ENCODE results near the gene EVC. TPM values are rescaled to one million over a fixed set of nuclear protein-coding genes. Genes with fewer than 3 reads are reported as not detected.

EVC gene
- total and polyA plus RNA-seq, 4 donors = 2.9 to 40.8 (median 13.6) TPM

DNA sequence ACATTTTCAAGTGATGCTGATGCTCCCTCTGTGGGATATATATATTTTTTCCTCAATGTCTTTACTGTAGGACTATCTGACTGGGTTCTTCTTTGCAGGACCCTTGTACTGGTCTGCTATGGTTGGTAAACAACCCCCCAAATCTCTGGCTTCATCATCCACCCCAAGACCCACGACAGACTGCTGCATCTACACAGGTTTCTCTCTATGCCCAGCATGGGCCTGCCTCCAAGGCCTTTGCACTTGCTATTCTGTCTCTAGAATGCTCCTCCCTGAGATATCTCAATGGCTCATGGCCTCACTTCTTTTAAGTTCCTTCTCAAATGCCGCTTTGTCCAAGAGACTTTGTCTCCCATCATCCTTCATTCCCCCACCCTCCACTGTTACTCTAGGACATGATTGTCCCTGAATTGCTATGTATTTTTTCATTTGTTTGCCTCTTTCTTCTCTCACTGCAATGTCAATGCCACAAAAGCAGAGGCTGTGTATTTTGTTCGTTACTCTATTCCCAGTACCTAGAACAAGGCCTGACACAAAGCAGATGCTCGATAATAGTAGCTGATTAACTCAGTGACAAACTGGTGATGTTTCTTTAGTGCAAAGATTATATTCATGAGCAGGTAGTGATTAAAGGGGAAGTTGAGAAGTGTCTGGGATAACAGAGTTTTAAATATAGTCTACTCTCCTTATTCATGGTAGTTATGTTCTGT is 6.6 kb downstream of the EVC start:
- 95% methylated on average over 4 of the region's 4 CpGs for WGBS, 2 donors
- no peak overlapping the region for H3K27ac ChIP-seq (ENCODE audit: low read depth in 1 of 2, low read length in 1 of 2)
- no peaks in the 10 kb centered on the region for H3K27me3 ChIP-seq (ENCODE audit: control insufficient read depth in 3 of 3, insufficient read depth in 3 of 3, low read length in 2 of 3)
- no peak for ATAC-seq (ENCODE audit: insufficient read depth, low FRiP score)
- H3K36me3 ChIP-seq (ENCODE audit: control insufficient read depth in 4 of 4, insufficient read depth in 4 of 4, low read length in 4 of 4) = peaks cover 0 to 19% (median 6%) of the 10 kb centered on the region in 4 donors
- H3K9ac ChIP-seq (ENCODE audit: insufficient read depth in 1 of 2, low read length in 2 of 2) = no peak overlapping the region
- DNase-seq = no peak
- H3K9me3 ChIP-seq (ENCODE audit: control insufficient read depth in 4 of 4, insufficient read depth in 3 of 4, low read length in 3 of 4) = peaks cover 0 to 4% (median 1%) of the 10 kb centered on the region in 4 donors
- peaks cover 0 to 3% (median 2%) of the 10 kb centered on the region in 5 donors for H3K4me1 ChIP-seq (ENCODE audit: control insufficient read depth in 5 of 5, insufficient read depth in 5 of 5, low read length in 5 of 5)
- H3K4me3 ChIP-seq = no peak overlapping the region
- TF ChIP-seq, protein P1, sequence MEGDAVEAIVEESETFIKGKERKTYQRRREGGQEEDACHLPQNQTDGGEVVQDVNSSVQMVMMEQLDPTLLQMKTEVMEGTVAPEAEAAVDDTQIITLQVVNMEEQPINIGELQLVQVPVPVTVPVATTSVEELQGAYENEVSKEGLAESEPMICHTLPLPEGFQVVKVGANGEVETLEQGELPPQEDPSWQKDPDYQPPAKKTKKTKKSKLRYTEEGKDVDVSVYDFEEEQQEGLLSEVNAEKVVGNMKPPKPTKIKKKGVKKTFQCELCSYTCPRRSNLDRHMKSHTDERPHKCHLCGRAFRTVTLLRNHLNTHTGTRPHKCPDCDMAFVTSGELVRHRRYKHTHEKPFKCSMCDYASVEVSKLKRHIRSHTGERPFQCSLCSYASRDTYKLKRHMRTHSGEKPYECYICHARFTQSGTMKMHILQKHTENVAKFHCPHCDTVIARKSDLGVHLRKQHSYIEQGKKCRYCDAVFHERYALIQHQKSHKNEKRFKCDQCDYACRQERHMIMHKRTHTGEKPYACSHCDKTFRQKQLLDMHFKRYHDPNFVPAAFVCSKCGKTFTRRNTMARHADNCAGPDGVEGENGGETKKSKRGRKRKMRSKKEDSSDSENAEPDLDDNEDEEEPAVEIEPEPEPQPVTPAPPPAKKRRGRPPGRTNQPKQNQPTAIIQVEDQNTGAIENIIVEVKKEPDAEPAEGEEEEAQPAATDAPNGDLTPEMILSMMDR (IDR thresholded peaks at IDR 0.05; ENCODE audit: control extremely low read depth, extremely low read depth) = no peak

DNA sequence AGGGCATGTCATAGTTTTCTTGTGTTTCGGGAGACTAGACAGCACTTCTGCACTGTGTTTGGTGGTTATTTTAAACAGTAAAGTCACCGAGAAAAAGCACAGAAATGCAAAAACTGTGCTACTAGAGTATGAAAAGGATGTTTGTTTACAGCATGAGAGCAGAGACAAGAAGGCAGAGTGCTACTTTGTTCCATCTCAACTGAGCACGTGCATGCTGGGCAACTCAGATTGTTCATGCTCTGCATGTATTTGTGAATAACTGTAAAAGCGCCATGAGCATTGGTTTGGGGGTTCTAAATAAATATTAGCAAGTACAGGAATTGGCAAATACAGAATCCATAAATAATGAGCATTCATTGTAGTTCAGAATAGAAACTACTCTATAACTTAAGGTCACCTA is 7.4 kb downstream of the EVC start:
- H3K4me3 ChIP-seq = no peak overlapping the region
- H3K36me3 ChIP-seq (ENCODE audit: control insufficient read depth in 4 of 4, insufficient read depth in 4 of 4, low read length in 4 of 4) = peaks cover 0 to 19% (median 6%) of the 10 kb centered on the region in 4 donors
- DNase-seq (no peak), ATAC-seq (ENCODE audit: insufficient read depth, low FRiP score) (no peak)
- no peak overlapping the region for H3K9ac ChIP-seq (ENCODE audit: insufficient read depth in 1 of 2, low read length in 2 of 2)
- H3K27ac ChIP-seq (ENCODE audit: low read depth in 1 of 2, low read length in 1 of 2) = no peak overlapping the region
- TF ChIP-seq, protein P1 (IDR thresholded peaks at IDR 0.05; ENCODE audit: control extremely low read depth, extremely low read depth) = no peak
- no peaks in the 10 kb centered on the region for H3K27me3 ChIP-seq (ENCODE audit: control insufficient read depth in 3 of 3, insufficient read depth in 3 of 3, low read length in 2 of 3)
- H3K9me3 ChIP-seq (ENCODE audit: control insufficient read depth in 4 of 4, insufficient read depth in 3 of 4, low read length in 3 of 4) = peaks cover 0 to 4% (median 1%) of the 10 kb centered on the region in 4 donors
- H3K4me1 ChIP-seq (ENCODE audit: control insufficient read depth in 5 of 5, insufficient read depth in 5 of 5, low read length in 5 of 5) = peaks cover 0 to 4% (median 0%) of the 10 kb centered on the region in 5 donors
- 76 to 81% methylated on average over 4 of the region's 4 CpGs for WGBS, 2 donors

DNA sequence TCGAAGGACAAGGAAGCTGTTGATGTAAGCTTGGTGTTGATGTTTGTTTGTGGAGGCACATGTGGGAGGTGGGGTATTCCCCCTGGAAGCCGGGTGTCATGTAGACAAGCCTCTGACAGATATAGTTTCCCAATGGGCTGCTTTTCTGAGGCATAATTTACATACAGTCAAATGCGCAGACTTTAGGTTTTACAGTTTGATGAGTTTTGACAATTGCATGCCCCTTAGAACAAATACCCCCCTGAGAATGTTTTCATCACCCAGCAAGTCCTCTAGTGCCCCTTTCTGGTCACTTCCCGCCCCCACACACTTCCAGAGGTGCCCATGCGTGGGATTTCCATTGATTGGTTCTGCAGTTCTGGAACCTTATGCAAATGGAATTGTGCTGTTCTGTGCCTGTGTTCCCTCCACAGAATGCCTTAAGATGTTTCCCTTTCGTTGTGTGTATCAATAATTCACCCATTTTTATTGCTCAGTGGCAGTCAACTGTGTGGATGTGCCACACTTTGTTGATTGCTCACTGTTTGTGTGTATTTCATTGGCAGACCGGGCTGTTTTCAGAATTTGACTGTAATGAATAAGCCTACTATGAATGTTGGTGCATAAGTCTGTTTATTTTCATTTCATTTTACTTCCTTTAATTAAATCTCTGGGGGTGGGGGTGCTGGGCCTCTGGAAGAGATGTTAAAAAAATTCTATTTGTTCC is 8.5 kb downstream of the EVC start:
- Histone ChIP-seq H3K36me3 (ENCODE audit: control insufficient read depth in 4 of 4, insufficient read depth in 4 of 4, low read length in 4 of 4) (peaks cover 0 to 22% (median 10%) of the 10 kb centered on the region in 4 donors), H3K27ac (ENCODE audit: low read depth in 1 of 2, low read length in 1 of 2) (no peak overlapping the region), H3K27me3 (ENCODE audit: control insufficient read depth in 3 of 3, insufficient read depth in 3 of 3, low read length in 2 of 3) (no peaks in the 10 kb centered on the region), H3K4me1 (ENCODE audit: control insufficient read depth in 5 of 5, insufficient read depth in 5 of 5, low read length in 5 of 5) (peaks cover 0 to 4% (median 0%) of the 10 kb centered on the region in 5 donors), H3K9me3 (ENCODE audit: control insufficient read depth in 4 of 4, insufficient read depth in 3 of 4, low read length in 3 of 4) (peaks cover 0 to 4% (median 1%) of the 10 kb centered on the region in 4 donors), H3K4me3 (no peak overlapping the region), H3K9ac (ENCODE audit: insufficient read depth in 1 of 2, low read length in 2 of 2) (no peak overlapping the region)
- TF ChIP-seq, protein P1 (IDR thresholded peaks at IDR 0.05; ENCODE audit: control extremely low read depth, extremely low read depth) = no peak
- ATAC-seq (ENCODE audit: insufficient read depth, low FRiP score) (no peak), DNase-seq (no peak)
- 80 to 84% methylated on average over 7 of the region's 7 CpGs for WGBS, 2 donors

Measured in lung (tissue), 12 donors.